ENCODE results near the gene GPRIN3. TPM values are rescaled to one million over a fixed set of nuclear protein-coding genes. Genes with fewer than 3 reads are reported as not detected.

GPRIN3 gene
- total RNA-seq, 1 experiment from 2014 or later: 0.48 TPM

DNA sequence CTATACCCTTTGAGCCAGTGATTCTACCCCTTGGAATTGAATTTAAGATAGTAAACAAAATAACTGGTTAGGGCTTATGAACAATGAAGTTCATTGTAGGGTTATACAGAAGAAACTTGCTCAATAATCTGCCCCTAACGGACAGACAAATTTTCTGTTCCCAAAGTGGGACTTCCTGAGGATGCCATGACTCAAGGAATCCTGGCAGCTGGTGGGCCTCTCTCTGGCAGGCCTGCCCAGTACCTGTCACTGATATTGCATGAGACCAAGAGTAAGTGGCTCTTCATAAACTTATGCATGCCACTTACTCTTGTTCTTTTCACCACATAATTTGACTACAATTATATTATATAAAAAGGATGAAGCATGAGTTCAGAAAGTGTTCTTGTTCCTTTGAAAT lies 41.5 kb downstream of the GPRIN3 start:
- no peak overlapping the region for H2AK5ac ChIP-seq (ENCODE audit: insufficient read length, low read length)
- H3K27me3 Mint-ChIP-seq (ENCODE audit: low read depth): no peaks in the 10 kb centered on the region
- H3K4me3 Mint-ChIP-seq: no peak overlapping the region
- no peaks in the 10 kb centered on the region for H3K9me3 ChIP-seq (ENCODE audit: control insufficient read depth, low read depth, low read length)
- H3T11ph ChIP-seq (ENCODE audit: low read length): no peak overlapping the region
- H2BK5ac ChIP-seq (ENCODE audit: insufficient read length, low read length): no peak overlapping the region
- H3K4me1 Mint-ChIP-seq: peaks cover 1 to 3% of the 10 kb centered on the region in 2 experiments; a peak in 2 of 4 replicates
- H3K23ac ChIP-seq (ENCODE audit: insufficient read length, low read depth, low read length): no peak overlapping the region
- no peak overlapping the region for H3K56ac ChIP-seq (ENCODE audit: insufficient read length, low read depth, low read length)
- H3K9ac ChIP-seq (ENCODE audit: extremely low read depth, insufficient read length, low read length): no peak overlapping the region
- TF ChIP-seq, protein P1, sequence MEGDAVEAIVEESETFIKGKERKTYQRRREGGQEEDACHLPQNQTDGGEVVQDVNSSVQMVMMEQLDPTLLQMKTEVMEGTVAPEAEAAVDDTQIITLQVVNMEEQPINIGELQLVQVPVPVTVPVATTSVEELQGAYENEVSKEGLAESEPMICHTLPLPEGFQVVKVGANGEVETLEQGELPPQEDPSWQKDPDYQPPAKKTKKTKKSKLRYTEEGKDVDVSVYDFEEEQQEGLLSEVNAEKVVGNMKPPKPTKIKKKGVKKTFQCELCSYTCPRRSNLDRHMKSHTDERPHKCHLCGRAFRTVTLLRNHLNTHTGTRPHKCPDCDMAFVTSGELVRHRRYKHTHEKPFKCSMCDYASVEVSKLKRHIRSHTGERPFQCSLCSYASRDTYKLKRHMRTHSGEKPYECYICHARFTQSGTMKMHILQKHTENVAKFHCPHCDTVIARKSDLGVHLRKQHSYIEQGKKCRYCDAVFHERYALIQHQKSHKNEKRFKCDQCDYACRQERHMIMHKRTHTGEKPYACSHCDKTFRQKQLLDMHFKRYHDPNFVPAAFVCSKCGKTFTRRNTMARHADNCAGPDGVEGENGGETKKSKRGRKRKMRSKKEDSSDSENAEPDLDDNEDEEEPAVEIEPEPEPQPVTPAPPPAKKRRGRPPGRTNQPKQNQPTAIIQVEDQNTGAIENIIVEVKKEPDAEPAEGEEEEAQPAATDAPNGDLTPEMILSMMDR (conservative IDR thresholded peaks at IDR 0.05): no peak
- H3K18ac ChIP-seq (ENCODE audit: insufficient read length, low read depth, low read length): no peak overlapping the region
- H4K8ac ChIP-seq (replicated peaks; ENCODE audit: insufficient read length, low read depth, low read length): no peak overlapping the region
- H3K27ac Mint-ChIP-seq: no peak overlapping the region
- DNase-seq: no peak
- no peaks in the 10 kb centered on the region for H3K23me2 ChIP-seq (ENCODE audit: insufficient read length, low read depth, low read length, poor library complexity, severe bottlenecking)
- H3K27me3 ChIP-seq (ENCODE audit: insufficient read depth, low read length): no peaks in the 10 kb centered on the region
- no peak overlapping the region for H3K14ac ChIP-seq (ENCODE audit: insufficient read depth, low read length)
- no peak overlapping the region for H2BK15ac ChIP-seq (ENCODE audit: low read depth, low read length)
- no peak overlapping the region for H4K91ac ChIP-seq (ENCODE audit: insufficient read length, low read depth, low read length)
- no peak overlapping the region for H3K4me2 ChIP-seq (ENCODE audit: insufficient read depth, insufficient read length, low read length)
- no CpG with 5 or more reads among the region's 1 CpG for WGBS (ENCODE audit: extremely low coverage, insufficient read length, low lambda C conversion rate)
- no peak overlapping the region for H2BK20ac ChIP-seq (ENCODE audit: low read depth, low read length, poor library complexity, severe bottlenecking)
- H2AFZ ChIP-seq (ENCODE audit: low read length): no peak overlapping the region
- H2BK120ac ChIP-seq (ENCODE audit: low read depth, low read length, poor library complexity, severe bottlenecking): no peak overlapping the region
- no peaks in the 10 kb centered on the region for H3K79me2 ChIP-seq (ENCODE audit: insufficient read depth, low read length)
- no peak overlapping the region for H2BK12ac ChIP-seq (ENCODE audit: insufficient read length, low read depth, low read length)
- no peak overlapping the region for H3K27ac ChIP-seq (ENCODE audit: insufficient read length, low read depth, low read length)
- no peak overlapping the region for H3K4ac ChIP-seq (ENCODE audit: low read depth, low read length)
- H3K4me1 ChIP-seq (ENCODE audit: insufficient read depth, low read length): no peaks in the 10 kb centered on the region
- H4K20me1 ChIP-seq (ENCODE audit: control insufficient read depth, insufficient read depth, insufficient read length): no peaks in the 10 kb centered on the region
- H3K79me1 ChIP-seq (ENCODE audit: insufficient read depth, low read depth, low read length, poor library complexity, severe bottlenecking): no peaks in the 10 kb centered on the region
- H3K36me3 Mint-ChIP-seq (ENCODE audit: insufficient read depth in 1 of 3, low read depth in 3 of 3): no peaks in the 10 kb centered on the region
- H3K9me3 Mint-ChIP-seq: no peaks in the 10 kb centered on the region
- H4K5ac ChIP-seq (ENCODE audit: insufficient read length, low read depth, low read length): no peak overlapping the region

All from H9 (cell line).